GM19452 (cell line): Measurements from ENCODE around the gene FANCE.

ENCODE experiments used
- ATAC-seq: cut with Tn5 transposase; IDR thresholded peaks from one replicate; pipeline ENCODE4 v1.9.1; 2021; ENCODE audit not compliant: unreplicated experiment

Gene FANCE, protein sequence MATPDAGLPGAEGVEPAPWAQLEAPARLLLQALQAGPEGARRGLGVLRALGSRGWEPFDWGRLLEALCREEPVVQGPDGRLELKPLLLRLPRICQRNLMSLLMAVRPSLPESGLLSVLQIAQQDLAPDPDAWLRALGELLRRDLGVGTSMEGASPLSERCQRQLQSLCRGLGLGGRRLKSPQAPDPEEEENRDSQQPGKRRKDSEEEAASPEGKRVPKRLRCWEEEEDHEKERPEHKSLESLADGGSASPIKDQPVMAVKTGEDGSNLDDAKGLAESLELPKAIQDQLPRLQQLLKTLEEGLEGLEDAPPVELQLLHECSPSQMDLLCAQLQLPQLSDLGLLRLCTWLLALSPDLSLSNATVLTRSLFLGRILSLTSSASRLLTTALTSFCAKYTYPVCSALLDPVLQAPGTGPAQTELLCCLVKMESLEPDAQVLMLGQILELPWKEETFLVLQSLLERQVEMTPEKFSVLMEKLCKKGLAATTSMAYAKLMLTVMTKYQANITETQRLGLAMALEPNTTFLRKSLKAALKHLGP

DNA sequence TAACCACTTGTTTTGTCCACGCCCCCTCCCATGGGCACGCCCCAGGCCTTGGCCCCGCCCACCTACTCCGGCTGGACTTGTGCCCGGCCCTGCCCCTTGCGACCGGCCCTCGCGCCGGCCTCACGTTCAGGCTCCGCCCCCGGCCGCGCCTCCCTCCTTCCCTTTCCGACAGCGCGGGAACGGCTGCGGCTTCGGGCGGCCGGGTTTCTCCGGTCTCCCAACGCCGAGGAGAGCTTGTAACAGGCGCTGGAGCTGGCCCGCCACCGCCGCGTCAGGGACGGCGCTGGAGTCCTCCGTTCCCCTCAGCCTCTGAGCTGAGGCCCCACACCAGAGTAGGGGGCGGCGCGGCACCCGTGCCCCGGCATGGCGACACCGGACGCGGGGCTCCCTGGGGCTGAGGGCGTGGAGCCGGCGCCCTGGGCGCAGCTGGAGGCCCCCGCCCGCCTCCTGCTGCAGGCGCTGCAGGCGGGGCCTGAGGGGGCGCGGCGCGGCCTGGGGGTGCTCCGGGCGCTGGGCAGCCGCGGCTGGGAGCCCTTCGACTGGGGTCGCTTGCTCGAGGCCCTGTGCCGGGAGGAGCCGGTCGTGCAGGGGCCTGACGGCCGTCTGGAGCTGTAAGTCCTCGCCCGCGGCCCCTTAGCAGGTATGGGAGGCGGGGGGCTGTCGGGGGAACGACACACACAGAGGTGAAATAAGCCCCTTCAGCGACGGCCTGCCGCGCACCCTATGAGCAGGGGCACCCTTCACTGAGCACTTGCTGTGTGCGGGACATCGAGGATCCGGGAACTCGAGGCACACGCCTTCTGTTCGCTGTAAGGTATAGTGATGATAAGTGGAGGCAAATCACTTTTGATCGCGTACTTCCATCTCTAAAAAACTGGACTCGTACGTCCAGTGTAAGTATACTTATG lies at the start of gene FANCE:
TSS of gene FANCE (plus strand) at position 156 of the 908 bp plus-strand sequence. CDS start at position 364, 208 bp downstream.
- ATAC-seq = peak; percentile 90

DNA sequence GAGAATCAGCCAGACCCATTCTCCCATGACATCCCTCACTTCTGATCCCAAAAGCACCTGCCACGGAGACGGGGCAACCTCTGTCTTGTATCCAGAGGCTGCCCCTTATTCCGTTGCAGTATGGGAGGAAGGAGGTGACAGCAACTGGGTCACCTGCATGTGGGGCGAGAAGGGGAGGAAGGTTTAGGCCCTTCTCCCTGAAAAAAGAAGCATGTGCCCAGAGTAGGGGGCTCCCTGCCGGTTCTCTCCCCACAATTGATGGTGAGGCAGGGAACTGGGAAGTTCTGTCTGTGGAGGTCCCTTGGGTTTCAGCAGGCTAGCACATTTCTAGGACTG lies 49.3 kb upstream of the FANCE start:
- ATAC-seq = no peak

DNA sequence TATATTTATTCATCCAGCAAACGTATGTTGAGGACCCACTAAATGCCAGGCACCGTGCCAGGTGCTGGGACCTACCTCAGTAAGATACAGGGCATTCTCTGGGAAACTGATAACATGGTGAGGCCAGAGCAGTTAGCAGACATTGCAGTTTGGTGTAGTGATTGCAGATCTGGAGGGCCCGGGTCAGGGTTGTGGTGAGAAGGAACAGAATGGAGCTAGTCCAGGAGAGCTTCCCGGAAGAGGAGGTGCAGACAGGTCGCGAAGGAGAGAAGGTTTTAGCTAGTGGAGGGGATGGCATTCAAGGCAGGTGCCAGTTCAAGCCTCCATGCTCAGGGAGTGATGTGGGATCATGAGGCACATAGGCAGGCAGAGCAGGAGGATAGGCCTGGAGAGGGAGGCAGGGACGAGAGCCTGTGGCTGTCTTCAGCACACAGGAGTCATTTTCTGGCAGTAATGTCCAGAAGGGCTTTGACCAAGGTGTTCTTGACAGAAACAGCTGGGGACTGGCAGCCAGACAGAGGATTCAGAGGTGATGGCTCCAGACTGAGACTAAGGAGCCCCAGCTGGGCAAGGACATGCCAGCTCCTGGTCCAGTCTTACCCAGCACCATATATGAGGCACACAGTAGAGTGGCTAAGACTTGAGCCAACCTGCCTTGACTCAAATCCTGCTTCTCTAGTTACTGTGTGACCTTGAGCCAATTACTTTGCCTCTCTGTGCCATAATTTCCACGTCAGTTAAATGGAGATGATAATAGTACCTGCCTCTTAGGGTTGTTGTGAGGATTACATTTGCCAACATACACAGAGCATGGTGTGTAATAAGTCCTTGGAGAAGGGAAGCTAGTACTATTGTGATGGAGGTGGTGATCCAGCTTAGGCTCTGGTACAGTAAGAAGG lies 48.3 kb upstream of the FANCE start:
- no peak for ATAC-seq

DNA sequence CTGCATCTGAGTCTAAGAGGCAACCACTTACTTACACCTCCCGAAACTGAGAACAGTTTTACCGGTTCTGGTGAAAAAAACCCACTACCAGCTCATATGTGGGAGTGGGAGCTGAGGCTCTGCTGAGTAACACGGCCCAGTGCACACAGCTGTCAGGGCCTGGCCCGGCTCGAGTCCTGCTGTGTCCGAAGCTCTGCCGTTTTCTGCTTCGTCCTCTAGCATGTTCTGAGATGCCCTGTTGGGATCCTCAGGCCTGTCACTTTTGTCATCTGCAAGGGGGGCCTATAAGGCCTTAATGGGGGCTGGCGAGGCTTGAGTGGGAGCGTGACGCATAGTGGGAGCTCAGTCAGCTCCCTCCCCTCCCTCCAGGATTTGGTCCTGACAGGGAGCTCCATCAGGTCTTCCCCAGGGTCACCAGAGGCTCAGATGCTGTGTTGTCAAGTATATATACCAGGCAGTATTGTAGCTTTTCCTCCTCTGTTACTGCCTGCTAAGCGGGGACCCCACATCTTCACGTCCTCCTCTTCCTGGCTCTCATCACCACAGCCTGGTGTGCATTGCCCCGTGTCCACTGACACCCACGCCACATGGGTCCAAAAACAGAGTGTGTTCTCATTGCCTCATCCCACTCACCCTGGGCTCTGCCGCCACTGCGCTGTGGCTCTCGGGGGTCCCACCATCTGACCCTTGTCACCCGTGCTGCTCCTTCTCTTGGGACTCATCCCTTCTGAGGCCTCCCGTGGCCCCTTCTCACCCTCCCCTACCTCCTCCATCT lies 45.2 kb upstream of the FANCE start:
- ATAC-seq = no peak

DNA sequence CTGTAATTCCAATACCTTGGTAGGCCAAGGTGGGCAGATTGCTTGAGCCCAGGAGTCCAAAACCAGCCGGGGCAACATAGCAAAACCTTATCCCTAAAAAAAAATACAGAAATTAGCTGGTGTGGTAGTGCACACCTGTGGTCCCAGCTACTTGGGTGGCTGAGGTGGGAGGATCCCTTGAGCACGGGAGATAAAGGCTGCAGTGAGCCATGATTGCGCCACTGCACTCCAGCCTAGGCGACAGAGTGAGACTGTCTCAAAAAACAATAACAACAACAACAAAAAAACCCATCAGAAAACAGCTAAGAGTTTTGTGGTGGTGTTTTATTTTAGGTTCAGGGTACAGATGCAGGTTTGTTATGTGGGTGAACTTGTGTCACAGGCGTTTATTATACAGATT lies 42.9 kb upstream of the FANCE start:
- no peak for ATAC-seq

DNA sequence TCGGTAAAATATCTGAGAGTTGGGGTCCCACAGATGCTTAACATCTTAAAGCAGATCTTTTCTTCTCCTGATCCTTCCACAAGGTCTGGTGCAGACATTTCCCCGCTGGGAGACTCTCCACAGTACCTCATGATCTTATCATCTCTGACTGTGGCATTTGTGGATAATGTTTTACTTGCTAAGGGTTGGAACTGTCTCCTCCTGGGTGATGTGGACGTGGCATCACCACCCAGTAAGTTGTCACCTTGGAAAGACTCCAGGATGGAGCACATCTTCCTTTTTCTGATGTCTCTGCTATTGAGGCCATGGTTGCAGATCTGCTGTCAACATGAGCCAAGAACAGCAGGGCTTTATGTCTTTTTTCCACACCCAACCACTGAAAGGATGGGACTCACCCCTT lies 42.0 kb upstream of the FANCE start:
- no peak for ATAC-seq

DNA sequence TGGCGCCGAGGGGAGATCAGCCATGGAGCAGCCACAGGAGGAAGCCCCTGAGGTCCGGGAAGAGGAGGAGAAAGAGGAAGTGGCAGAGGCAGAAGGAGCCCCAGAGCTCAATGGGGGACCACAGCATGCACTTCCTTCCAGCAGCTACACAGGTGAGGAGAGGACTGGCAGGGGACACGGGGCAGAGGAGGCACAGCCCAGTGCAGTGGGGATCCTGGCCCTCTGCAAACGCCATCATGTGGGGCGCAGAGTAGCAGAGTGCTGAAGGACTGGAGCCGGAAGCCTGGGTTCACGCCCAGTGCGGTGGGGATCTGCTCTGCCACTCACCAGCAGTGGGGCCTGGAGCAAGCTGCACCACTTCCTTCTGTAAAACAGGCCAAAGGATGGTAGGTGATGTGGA lies 41.1 kb upstream of the FANCE start:
- ATAC-seq = no peak

DNA sequence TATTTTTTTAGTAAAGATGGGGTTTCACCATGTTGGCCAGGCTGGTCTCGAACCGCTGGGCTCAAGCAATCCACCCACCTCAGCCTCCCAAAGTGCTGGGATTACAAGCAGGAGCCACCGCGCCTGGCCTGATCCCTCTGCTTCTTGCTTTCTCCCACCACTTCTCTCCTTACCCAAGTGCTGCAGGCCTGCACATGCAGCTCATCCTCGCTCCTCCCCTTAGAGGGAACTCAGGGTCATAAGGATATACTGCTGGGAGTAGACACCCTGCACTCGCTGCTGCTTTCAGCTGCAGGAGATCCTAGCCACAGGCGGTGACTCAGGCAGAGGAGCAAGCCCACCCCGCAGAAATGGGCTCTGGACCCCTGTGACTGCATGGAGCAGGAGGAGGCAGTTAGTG lies 40.0 kb upstream of the FANCE start:
- ATAC-seq = no peak

DNA sequence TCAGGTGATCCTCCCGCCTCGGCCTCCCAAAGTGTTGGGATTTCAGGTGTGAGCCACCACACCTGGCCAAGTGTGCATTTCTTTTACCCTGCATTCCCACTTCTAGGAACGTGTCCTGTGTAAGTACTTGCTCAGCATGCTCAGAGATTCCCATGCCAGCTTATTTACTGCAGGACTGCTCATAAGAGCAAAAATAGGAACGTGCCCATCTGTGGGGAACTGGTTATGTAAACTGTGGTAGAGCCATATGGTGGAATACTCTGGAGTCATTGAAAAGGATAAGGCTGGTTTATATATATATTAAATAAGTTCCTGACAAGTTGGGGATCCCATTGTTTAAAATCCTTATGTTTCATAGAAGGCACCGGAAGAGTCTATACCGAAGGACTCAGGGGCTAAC lies 38.2 kb upstream of the FANCE start:
- ATAC-seq = no peak

DNA sequence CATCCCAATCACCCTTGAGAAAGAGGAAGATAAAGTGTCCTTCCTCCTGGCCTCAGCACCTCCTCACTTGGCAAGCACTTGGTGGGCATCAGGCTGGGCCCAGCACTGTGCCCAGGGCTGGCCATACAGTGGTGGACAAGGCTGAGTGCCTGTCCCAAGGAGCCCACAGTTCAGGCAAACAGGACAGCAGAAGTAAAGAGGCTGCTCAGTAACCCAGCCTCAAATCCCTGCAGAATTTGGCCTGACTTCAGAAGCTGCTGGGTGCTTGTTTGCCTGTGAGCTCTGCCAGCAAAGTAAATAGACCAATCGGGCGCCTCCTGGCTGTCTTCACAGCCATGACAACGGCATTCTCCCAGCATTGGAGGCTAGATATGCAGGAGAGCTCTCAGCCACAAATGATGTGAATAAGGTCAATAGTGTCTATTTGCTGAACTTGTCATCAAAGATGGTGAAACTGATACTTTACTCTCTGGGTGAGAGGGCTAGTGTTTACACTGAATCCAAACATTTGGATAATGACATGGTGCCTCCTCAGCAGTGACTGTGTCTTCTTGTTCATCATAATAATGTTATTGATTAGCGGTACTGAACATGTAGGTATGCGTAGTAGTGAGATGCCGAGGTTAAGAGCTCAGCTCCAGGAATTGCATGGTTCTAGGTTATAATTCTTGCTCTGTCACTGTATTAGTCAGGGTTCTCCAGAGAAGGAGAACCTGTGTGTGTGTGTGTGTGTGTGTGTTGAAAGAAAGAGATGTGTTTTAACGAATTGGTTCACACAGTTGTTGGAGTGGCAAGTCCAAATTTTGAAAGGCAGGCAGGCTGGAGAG lies 36.9 kb upstream of the FANCE start:
- ATAC-seq = no peak

DNA sequence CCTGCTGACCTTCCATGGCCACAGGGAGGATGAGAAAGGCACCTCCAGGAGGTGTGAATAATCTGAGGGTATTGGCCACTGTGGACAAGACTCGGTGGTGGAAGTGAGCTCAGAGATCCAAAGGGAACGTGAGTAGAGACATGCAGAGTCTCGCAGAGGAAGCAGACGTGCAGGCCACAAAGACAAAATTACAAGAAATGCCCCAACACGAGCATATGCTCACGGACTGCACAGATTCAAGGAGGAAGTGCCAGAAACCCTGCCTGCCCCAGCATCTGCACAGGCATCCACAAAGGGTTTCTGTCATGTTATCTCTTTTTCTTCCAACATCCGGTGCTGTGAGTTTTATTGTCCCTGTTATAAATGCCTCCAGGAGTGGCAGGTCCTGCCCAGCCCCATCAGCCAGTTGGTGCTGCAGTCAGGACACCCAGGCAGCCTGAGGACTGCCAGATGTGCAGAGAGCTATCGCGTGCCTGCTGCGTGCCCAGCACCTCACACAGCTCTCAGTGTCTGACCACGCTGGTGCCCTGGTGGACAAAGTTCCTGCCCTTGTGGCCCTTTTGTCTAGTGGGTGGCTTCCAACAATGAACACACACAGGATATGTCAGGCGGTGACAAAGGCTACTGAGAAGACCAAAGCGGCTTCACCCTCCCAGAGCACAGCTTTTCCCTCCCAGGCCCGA lies 34.0 kb upstream of the FANCE start:
- ATAC-seq = no peak

DNA sequence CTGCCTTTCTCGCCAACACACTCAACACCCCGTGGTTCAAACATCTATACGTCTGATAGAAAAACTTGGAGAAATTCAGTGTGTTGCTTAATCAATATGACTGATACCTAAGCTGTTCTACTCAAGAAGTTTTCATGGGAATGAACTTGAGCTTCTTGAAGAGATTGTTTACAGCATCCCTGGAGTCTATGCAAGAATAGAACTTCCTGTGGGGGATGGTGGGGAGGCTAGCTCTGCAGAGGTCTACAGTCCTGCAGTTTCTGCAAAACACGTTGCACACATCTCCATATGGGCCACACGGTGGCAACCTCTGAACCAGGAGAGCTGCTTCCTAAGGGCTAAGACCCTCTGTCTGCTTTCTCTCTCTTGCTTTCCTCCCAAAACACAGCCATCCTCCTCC lies 32.7 kb upstream of the FANCE start:
- ATAC-seq = no peak

DNA sequence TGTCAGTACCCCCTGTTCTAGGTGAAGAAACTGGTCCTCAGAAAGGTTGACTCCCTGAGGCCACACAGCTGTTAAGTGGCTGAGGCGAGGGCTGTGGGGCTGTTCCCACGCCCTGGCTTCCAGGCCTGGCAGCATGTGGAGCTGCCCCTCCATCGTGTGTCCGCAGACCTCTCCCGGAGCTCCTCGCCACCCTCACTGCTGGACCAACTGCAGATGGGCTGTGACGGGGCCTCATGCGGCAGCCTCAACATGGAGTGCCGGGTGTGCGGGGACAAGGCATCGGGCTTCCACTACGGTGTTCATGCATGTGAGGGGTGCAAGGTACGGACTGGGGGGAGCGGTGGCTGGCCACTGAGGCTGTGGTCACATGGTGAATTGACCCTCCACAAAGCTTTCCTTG lies 32.2 kb upstream of the FANCE start:
- no peak for ATAC-seq

DNA sequence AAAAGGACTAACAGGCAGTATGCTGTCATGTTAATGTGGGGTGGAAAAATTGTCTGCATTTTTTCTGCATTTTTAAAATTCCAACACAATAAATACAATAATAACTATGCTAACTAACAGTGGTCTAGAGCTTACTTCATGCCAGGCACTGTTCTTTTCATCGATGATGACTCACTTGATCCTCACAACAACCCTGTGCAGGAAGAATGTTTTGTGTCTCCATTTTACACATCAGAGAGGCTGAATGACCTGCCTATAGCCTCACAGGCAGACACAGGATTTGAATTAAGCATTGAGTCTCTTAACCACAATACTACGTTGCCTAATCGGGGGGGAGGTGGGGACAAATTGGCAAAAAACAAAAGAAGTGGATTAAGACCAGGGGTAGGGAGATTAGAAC lies 26.9 kb upstream of the FANCE start:
- ATAC-seq = no peak

DNA sequence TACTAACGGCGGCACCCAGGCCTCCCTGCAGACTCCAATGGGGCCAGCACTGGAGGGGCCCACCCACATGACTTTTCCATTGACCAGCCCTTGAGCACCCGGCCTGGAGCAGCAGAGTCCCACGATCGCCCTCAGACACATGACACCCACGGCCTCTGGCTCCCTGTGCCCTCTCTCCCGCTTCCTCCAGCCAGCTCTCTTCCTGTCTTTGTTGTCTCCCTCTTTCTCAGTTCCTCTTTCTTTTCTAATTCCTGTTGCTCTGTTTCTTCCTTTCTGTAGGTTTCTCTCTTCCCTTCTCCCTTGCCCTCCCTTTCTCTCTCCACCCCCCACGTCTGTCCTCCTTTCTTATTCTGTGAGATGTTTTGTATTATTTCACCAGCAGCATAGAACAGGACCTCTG lies 26.1 kb upstream of the FANCE start:
- no peak for ATAC-seq

DNA sequence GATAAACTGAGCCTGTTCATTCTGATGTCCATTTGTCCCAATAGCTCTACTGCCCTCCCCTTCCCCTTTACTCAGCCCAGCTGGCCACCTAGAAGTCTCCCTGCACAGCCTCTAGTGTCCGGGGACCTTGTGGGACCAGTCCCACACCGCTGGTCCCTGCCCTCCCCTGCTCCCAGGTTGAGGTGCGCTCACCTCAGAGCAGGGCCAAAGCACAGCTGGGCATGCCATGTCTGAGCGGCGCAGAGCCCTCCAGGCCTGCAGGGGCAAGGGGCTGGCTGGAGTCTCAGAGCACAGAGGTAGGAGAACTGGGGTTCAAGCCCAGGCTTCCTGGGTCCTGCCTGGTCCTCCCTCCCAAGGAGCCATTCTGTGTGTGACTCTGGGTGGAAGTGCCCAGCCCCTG lies 24.7 kb upstream of the FANCE start:
- no peak for ATAC-seq

DNA sequence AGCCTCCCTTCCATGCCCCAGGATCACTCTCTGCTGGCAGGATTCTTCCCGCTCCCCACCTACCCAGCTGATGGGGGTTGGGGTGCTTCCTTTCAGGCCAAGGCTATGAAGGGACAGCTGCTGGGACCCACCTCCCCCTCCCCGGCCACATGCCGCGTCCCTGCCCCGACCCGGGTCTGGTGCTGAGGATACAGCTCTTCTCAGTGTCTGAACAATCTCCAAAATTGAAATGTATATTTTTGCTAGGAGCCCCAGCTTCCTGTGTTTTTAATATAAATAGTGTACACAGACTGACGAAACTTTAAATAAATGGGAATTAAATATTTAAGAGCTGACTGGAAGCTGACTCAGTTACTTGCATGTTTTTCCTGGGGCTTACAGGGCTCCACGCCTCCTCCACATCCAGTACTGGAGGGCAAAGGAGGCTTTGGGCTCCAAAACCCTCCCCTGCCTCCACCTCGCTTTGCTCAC lies 24.3 kb upstream of the FANCE start:
- no peak for ATAC-seq

DNA sequence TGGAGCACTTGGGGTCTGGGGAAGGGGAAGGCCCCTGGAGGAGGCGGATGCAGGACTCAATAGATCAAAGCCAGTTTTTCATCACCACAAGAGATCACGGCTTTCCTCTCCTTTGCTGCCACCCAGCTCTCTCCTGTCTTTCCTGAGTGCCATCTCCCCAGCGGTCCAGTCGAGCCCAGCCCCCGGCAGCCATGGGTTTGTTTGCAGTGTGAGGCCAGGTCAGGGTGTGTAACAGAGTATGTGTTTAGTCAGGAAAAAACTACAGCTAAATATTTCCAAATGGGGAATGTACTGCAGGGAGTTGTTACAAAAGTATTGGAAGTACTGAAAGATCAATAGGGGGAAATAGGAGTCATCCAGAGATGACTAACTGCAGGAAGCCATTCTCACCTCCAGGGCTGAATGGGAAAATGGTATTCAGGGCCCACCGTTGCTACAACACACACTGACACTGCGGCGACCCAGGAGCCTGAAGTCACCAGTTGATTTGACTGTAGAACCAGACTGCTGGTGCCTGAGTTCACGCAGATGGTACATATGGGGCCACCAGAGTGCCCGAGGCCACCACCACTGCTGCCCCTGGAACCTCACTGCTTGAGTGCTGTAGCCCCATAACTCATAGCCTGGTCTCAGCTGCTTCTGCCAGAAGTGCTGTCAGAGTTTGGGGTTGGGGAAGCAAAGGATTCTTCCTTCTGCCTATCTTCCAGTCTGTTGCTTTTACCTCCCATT lies 23.6 kb upstream of the FANCE start:
- ATAC-seq = no peak
